GM18867 (cell line): ENCODE data around the gene TMEM42.

ENCODE experiments used
- ATAC-seq: cut with Tn5 transposase; IDR thresholded peaks from one replicate; pipeline ENCODE4 v1.9.1; 2021; ENCODE audit warnings: mild to moderate bottlenecking, moderate library complexity; ENCODE audit not compliant: unreplicated experiment

TMEM42 gene

GRCh38 chr3:44906997-44907396 is 45.3 kb downstream of the TMEM42 start:
- ATAC-seq, result no peak

- ATAC-seq, result no peak
Measured at GRCh38 chr3:44907612-44908011, 45.9 kb downstream of the TMEM42 start.

GRCh38 chr3:44909063-44909462 is 47.4 kb downstream of the TMEM42 start:
- ATAC-seq, result no peak

GRCh38 chr3:44910693-44911092 is 49.0 kb downstream of the TMEM42 start:
- ATAC-seq, result no peak

GRCh38 chr3:44913868-44914468 is 52.3 kb downstream of the TMEM42 start:
- no peak for ATAC-seq

GRCh38 chr3:44914936-44915335 is 53.2 kb downstream of the TMEM42 start:
- ATAC-seq, result no peak
